Stimulated activated CD4-positive, alpha-beta T cell treated with anti-CD3 and anti-CD28 coated beads, Interleukin-4, amount 100 ng/mL, for 1 hour (primary cell): ENCODE measurements around the gene RCE1.

Experiments used
- DNase-seq: peaks from one replicate; pipeline ENCODE4 v3.0.0-alpha.2; 2020

RCE1 gene

DNA sequence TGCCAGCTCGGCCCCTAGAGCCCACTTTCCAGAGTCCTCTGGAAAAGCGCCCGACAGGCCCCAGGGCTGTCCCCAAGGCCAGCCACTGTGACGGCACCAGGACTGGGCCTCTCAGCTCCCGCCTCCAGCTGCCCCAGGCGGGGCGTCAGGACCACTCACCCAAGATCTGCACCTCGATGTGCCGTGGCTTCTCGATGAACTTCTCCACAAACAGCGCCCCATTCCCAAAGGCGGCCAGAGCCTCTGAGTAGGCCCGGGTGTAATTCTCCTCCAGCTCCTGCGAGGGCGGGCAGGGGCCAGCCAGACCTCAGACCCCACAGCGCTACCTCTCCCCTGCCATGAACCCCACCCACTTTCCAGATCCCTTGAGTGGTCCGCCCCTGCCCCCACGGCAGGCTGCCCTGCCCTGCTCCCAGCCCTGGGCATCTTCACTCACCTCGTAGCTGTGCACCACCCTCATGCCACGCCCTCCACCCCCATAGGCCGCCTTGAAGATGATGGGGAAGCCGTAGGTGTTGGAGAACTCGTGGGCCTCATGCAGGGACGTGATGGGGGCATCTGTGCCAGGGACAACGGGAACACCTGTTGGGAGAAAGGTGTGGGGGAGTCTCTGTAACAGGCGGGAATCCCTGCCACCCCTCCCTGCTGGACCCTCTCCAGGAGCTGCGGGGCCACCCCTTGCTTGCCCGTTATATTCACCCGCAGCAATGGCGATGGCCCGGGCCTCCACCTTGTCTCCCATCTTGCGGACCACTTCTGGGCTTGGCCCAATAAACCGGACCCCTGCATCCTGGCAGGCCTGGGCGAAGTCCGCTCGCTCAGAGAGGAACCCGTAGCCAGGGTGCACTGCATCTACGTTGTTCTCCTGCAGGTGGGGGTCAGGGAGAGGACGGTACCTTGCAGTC lies 27.6 kb downstream of the RCE1 start:
- no peak for DNase-seq

DNA sequence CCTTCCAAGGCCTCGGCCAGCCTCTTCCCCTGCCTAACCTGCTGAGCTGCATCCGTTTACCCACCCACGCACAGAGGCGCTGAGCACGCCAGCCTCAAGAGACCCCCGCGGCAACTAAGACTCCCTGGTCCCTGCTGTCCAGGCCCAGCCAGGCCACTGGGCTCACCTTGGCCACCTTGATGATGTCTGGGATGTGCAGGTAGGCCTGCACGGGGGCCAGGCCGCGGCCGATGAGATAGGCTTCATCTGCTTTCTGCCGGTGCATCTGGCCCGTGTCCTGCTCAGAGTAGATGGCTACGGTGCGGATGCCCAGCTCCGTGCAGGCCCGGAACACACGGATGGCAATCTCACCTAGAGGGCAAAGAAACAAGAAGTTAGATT lies 28.3 kb downstream of the RCE1 start:
- no peak for DNase-seq

DNA sequence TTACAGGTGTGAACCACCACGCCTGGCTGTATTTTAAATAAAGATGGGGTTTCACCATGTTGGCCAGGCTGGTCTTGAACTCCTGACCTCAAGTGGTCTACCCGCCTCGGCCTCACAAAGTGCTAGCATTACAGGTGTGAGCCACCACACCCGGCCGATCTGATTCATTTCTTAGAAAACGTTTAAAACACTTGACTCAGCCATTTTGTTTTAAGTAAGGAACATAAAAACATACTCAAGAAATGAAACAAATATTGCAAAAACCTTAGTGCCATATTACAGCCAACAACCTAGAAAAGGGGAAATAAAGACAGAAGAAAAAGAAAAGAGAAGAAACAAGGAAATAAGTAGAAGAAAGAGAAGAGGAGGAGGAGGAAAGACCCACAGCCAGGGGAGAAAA lies 31.0 kb downstream of the RCE1 start:
- DNase-seq, result no peak

DNA sequence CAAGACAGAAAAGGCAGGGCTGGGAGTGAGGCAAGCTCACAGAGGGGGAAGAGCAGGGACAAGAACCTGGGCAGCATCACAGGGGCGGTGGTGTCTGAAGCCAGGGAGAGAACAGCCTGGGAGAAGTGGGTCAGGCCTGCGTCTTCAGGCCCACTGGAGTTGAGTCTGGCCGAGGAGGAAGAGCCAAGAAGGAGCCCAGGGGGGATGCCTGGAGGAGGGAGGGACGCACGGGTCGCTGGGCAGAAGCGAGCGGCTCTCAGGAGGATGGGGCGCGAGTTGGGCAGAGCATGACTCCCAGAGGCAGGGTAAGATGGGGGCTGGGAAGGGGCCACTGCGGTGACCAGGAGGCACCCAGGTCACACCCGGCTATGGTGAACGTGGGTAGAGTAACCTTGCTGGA lies 32.1 kb downstream of the RCE1 start:
- DNase-seq, result no peak

DNA sequence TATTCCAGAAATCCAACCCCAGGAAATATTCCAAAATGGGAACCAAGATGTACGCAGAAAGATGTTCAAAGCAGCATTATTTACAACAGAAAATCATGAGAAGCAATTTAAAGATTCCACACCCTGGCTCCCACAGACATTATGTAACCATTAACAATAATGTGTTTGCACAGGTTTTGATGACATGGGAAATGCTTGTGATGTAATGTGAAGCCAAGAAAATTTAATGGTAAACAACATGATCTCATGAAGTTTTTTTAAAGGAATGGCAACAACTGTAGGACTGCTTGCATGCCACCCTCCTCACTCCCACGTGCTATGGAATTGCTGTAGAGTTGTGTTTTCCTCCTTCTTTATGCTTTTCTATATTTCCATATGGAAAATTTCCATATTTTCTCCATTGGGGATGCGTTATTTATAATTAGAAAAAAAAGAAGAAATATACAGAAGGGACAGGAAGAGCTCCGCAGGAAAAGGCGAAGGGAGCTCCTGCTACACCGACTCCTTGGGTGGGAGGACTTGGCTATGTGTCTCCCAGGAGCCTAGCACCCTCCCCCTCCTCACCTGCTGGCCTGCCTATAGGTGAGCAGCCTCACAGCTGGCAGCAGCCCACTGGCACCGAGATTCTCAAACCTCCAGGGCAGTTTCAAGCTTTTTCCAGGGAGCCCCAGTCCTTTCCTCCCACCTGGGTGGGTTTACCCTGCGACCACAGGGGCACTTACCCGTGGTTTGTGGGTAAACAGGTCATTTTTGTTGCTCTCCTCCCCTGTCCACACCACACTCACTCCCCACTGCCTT lies 34.5 kb downstream of the RCE1 start:
- no peak for DNase-seq

DNA sequence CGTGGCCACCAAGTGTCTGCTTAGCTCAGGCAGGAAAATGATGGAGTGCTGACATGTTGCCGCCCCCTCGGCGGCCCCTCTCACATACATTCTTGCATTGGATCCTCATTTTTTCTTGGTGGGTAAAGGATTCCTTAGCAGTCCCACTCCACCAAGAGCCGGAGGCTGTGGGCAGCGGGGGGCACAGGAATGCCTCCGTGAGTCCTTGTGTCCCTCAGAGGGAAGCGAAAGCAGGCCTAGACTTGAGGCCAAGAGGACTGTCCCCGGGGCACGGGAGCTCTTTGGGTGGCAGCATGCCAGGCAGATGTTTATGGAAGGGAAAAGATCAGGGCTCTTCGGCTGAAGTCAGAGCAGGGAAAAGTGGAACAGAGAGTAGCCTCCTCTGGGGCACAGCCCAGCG lies 35.2 kb downstream of the RCE1 start:
- DNase-seq, result no peak

DNA sequence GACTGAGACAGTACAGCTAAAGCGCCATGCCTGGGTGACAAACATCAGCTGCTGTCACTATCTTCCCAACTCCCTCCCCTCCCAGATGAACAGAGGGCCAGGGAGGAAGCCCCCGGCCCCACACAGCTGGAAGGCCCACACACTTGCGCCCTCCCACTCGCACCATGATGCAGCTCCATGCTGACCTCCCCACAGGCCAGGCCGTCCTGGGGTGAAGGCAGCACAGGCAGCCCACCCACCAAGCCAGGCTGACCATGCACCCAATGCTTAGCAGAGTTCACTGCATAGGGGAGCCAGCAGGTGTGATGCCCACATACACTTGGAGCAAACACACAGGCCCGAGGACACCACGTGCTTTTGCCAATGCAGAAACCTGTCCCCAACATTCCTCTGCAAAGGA lies 35.8 kb downstream of the RCE1 start:
- no peak for DNase-seq

DNA sequence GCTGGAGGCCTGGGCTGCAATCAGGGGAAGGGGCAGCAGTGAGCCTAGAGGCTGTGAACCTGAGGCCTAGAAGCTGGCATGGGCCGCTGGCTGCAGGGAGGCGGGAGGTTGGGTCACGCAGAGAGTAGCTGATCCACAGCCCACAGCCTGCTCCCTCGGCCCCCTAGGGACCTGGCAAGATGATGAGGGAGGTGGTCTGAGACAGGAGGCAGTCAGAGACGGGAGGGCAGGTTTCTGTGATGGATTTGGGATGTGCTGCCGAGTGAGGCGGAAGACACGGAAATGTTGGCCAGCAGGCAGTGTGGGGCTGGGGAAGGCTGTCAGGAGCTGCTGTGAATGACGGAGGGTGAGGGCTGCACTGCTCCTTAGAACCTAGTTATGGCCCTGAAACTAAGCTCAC lies 36.3 kb downstream of the RCE1 start:
- no peak for DNase-seq

DNA sequence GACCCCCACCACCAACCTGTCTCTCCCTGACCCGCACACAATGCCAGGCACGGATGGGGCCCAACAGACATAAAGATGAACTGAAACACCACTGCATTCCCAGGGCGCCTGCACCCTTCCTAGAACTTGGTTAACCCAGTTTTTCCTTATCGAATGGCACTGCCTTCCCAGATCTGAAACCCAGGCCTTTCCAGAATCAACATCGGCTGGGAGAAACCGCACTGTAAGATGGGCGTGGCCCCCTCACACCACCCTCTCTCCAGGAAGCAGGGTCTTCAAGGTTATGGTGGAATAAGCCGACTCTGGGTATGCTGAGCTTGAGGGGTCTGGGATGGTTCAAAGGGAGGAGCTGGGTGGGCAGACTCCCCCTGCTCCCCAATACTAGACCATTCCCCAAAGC lies 36.8 kb downstream of the RCE1 start:
- no peak for DNase-seq

DNA sequence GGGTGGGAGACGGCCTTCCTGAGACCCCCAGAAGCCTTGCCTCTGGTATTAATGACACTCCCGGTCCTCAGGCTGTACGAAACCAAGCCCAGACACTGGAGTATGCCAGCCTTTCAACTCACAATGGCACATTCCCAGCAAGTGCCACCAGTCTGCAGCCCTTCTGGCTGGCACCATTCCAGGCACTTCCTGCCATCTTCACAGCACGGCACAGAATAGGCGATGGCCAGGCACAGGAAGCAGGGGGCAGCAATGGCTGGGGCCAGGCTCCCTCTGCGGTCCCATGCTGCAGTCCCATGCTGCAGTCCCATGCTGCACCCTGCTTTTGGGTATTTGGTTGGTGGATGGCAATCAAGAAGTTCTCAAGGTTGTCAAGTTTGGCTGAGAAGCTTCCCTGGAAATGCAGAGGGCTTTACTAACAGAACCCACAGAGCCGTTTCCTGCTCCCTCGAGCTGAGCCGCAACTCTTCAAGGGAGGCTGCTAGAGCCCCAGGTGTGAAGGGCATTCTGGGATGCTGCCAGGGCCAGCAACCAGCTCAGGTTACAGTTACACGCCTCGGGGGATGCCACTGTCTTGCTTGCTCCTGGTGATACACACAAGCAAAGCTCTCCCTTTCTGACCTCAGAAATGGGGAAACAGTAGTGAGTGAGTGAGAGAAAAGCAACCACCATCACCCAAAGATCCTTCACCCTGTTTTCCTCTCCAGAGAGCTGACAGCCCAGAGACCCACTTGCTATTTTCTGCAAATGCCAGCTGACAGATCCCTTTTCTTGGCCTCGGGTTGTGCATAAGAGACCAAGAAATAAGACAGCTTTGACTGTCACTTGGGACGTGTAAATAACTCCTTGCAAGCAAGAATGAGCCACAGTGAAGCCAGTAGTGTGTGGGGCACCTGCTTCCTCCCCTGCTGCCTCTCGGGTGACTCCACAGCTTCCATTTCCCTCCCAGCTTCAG lies 37.5 kb downstream of the RCE1 start:
- no peak for DNase-seq

DNA sequence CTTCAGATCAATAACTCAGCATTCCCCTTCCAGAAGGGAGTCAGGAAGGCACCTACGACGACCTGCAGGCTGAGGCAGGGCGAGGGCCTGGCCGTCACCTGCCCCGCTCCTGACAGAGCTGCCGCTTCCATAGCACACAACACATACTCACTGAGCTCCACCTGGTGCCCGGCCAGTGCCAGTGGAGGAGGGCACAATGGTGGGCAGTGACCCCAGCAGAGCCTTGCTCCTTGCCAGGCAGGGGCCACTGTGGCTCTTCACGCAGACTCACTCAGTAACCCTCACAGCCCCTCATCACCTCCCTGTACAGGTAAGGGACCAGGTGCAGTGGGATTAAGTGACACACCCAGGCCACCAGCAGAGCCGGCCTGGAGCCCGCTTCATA lies 38.2 kb downstream of the RCE1 start:
- DNase-seq, result no peak

DNA sequence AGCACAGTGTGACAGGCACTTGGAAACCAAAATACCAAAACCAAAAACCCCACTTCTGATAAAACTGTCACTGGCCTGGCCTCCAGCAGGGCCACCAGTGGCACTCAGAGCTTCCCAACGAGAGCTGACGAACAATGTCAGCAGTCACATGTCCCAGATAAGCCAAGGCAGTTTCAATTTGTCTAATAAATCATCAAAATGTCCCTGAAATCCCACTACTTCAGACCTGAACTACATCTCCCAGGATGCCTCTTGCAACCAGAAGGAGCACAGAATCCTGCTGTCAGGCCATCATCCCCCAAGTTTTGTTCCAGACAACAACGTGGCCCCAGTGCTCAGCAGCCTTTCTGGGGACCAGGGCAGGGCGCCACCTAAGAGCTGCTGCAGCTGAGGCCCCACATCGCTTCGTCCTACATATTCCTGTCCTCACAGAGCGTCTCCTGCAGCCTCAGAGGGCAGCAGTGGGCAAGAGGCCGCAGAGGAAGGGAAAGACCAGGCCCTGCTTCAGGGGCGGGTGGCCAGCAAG lies 38.7 kb downstream of the RCE1 start:
- no peak for DNase-seq

DNA sequence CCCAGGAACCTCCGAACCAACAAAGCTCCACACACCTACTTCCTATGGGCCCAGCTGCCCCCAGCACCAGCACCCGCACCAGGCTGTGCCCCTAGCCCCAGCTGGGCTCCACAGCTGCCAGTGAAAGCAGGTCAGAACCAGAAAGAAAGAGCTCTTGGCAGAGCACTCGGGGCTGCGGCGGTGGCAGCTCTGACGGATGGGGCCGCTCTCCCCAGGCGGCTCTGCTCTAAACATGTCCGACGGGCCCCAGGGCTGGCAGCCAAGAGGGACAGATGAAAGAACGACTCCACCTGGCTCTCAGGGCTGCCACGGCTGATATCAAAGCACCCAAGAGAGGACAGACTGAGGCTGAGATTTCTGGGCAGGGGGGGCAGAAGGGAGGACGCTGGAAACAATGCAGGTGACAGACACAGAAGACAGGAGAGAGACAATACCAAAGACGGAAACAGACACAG lies 39.3 kb downstream of the RCE1 start:
- DNase-seq, result no peak

DNA sequence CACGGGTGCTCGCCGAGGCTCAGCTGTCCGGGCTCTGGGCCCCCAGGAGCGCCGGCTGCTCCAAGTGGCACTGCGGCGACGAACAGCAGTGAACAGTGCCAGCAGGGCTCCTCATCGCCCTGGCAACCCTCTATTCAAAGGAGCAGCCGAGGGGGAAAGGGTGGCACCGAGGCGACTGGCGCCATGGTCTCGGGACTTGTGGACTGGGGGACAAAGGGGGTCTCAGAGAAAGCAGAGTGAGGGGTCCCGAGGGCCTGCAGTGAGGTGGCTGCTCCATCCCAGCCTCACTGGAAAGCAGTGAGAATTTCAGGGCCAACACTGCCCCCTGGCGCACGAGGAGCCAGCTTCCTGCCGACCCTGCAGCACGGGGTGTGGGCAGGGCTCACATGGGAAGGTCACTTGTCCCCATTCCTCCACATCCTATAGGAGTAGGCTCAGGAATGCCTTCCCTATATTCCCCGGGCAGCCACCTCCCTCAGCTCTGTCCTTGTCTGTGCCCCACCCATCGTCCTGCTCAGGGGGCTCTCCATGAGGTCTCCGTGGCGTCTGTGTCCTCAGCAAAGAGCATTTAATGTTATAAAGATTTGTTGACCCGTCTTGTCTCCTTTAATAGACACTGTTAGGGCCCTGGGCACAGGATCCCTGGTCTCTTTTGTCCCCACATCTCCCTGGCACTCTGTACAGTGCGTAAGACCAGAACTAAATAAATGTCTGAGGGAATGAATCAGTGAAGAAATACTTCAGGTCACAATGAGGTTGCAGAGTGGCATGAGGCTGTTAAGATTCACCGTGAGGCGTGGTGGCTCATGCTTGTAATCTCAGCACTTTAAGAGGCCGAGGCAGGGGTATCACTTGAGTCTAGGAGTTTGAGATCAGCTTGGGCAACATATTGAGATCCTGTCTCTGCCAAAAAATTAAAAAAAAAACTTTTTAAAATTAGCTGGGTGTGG lies 40.0 kb downstream of the RCE1 start:
- peak; percentile 72 for DNase-seq

DNA sequence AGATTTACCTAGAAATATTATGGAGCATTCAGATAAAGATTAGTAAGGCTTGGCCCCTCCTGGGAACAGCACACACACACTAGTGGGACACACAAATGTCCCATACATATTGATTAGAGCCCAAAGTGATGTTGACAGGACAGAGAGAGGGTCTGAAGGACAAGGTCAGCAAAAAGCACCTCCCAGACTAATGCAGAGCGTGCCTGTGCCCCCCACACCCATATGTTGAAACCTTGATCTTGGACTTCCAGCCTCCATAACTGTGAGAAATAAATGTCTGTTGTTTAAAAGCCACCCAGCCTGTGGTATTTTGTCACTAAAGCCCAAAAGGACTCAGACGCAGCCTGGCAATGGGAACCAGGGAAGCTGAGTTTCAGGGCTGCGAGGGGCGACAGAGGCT lies 41.2 kb downstream of the RCE1 start:
- DNase-seq, result no peak

DNA sequence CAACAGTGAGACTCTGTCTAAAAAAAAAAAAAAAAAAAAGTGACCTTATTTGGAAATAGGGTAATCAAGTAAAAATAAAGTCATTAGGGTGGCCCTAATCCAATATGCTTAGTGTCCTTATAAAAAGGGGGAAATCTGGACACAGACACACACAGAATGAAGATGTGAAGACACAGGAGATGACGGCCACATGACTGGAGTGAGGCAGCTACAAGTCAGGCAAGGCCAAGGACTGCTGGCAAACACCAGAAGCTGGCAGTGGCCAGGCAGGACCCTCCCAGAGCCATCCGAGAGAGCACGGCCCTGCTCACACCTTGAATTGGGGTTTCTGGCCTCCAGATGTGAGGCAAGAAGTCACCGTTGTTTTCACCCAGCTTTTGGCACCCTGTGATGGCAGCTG lies 42.2 kb downstream of the RCE1 start:
- DNase-seq, result no peak

DNA sequence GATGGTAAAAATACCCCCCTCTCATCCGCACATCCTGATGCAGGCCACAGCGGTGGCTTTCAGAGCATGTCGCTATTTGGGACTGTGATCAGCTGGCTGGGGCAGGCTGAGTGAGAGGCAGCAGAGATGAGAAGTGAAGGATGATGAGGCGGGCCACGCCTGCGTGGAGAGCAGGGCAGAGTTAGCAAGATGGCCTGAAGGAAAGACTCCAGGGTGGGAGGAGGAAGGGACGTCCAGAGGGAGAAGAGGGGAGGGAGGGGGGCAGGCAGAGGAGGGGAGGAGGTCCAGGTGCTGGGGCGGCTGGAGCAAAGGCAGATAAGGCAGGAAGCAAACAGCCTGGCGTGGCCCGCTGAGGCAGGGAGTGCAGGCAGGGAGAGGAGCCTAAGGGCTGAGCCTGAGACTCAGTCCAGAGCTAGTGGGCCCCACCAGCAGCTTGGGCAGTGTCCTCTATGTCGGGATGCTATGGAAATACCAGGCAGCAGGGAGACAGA lies 42.8 kb downstream of the RCE1 start:
- no peak for DNase-seq

DNA sequence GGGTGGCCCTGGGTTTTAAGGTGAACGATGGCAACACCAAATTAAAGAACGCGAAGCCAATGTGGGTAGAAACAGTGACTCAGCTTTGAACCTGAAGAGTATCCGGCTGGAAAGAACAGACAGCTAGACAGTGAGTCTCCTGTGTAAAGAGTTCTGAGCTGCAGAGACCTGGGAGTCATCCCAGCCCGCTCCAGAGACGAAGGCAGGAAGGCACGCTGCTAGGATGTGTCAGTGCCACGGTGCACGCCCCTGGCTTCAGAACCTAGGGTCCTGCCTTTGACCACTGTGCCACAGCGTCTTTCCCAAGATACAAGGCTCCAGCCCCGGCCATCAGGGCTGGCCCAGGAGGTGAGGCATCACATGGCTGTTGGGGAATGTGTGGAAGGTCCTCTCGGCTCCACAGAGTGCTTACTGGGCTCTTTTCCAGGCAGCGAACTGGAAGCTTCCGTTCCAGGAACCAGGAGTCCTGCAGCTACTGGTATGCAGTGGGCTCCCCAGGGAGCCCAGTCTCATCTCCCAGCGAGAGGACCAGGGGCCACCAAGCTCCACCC lies 43.5 kb downstream of the RCE1 start:
- no peak for DNase-seq

DNA sequence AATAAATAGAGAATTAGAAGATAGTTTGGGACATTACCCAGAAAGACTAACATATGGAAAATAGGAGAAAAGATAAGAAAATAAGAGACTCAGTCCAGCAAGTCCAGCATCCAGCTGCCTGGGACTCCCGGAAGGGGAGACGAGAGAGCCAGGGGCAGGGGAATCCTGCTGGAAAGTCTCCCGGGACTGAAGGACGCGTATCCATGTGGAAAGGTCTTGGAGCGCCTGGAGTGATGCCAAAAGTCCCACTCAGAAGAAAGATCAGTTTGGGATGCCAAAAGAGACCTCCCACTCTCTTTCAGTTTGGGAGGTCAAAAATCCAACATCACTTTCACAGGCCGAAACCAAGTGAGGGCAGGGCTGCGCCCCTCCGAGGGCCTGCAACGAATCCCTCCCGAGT lies 44.3 kb downstream of the RCE1 start:
- no peak for DNase-seq

DNA sequence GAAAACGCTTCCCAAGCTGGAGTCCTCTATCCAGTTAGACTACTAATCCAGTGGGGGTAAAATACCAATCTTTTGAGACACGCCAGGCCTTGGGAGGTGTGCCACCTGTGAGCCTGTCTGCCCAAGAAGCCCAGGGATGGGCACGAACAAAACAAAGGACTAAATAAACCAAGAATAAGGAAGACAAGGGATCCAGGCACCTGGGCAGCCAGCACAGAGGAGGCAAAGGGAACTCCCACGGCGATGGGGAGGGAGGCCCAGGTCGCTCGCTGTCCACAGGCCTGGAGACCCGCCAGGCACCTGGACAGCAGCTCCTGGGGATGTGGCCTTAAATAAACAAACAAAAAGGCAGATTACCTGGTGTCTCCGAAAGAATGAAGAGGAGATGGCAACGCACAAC lies 45.0 kb downstream of the RCE1 start:
- DNase-seq, result no peak

DNA sequence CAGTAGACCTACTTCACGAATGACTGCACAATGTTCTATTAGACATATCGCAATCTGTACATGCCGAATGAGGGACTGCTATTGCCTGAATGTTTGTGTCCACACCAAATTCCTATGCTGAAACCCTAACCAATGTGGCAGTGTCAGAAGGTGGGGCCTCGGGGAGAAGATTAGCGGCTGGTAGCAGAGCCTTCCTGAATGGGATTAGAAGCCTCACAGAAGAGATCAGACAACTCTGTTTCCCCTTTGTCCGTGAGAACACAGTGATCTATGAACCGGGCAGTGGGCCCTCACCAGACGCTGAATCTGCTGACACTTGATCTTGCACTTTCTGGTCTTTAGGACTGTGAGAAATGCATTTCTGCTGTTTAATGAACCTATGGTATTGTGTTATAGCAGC lies 46.7 kb downstream of the RCE1 start:
- DNase-seq, result no peak
